SHP77 treated with DMSO at 0.1 percent for 48 hours (cell line): ENCODE results near the gene CYP24A1.

Experiments
- DNase-seq: peaks from one replicate; lab custom pipeline; 2025; lab: John Stamatoyannopoulos, UW

CYP24A1 gene

GRCh38 chr20:54174457-54175175 is 830 bp upstream of the CYP24A1 start:
- no peak for DNase-seq

- DNase-seq = no peak
Measured at GRCh38 chr20:54172856-54173652, 732 bp downstream of the CYP24A1 start.

GRCh38 chr20:54172532-54172855 is 1.3 kb downstream of the CYP24A1 start:
- no peak for DNase-seq

- no peak for DNase-seq
Measured at GRCh38 chr20:54170963-54171362, 2.8 kb downstream of the CYP24A1 start.

- DNase-seq = no peak
Measured at GRCh38 chr20:54170026-54170471, 3.7 kb downstream of the CYP24A1 start.

GRCh38 chr20:54168961-54169862 is 4.6 kb downstream of the CYP24A1 start:
- DNase-seq = no peak

- DNase-seq = no peak
Measured at GRCh38 chr20:54167909-54168872, 5.6 kb downstream of the CYP24A1 start.

GRCh38 chr20:54166987-54167662 is 6.7 kb downstream of the CYP24A1 start:
- no peak for DNase-seq

GRCh38 chr20:54165803-54166202 is 8.0 kb downstream of the CYP24A1 start:
- no peak for DNase-seq

GRCh38 chr20:54165014-54165413 is 8.8 kb downstream of the CYP24A1 start:
- DNase-seq = no peak

- no peak for DNase-seq
Measured at GRCh38 chr20:54163402-54163801, 10.4 kb downstream of the CYP24A1 start.

GRCh38 chr20:54162378-54163009 is 11.3 kb downstream of the CYP24A1 start:
- DNase-seq = no peak

GRCh38 chr20:54161821-54162149 is 12.0 kb downstream of the CYP24A1 start:
- no peak for DNase-seq

- DNase-seq = no peak
Measured at GRCh38 chr20:54161008-54161820, 12.6 kb downstream of the CYP24A1 start.

GRCh38 chr20:54160065-54161007 is 13.4 kb downstream of the CYP24A1 start:
- no peak for DNase-seq

- DNase-seq = no peak
Measured at GRCh38 chr20:54158856-54159418, 14.8 kb downstream of the CYP24A1 start.

- no peak for DNase-seq
Measured at GRCh38 chr20:54158226-54158625, 15.6 kb downstream of the CYP24A1 start.
